ENCODE data around the gene EFCC1. TPM values are rescaled to one million over a fixed set of nuclear protein-coding genes. Genes with fewer than 3 reads are reported as not detected.

Gene EFCC1
- total RNA-seq, 1 donor from 2014 or later, result under 0.01 TPM

Other genes starting within 250 kb of the EFCC1 start
- 23.7 and 24.7 TPM in 2 replicates for gene ACAD9, start 121.7 kb upstream of the EFCC1 start, total RNA-seq
- under 0.01 and 0.51 TPM in 2 replicates for gene CFAP92, start 7.2 kb upstream of the EFCC1 start, total RNA-seq
- gene GP9, start 59.5 kb downstream of the EFCC1 start, total RNA-seq, result not detected in 2 replicates
- 15.0 and 18.6 TPM in 2 replicates for gene RAB43, start 120.5 kb downstream of the EFCC1 start, total RNA-seq
- 11.3 and 19.1 TPM in 2 replicates for gene ISY1, start 159.8 kb downstream of the EFCC1 start, total RNA-seq
- 371 and 535 TPM in 2 replicates for gene CNBP, start 182.6 kb downstream of the EFCC1 start, total RNA-seq
- 165 and 259 TPM in 2 replicates for gene COPG1, start 248.3 kb downstream of the EFCC1 start, total RNA-seq